Stimulated activated naive CD8-positive, alpha-beta T cell treated with anti-CD3 and anti-CD28 coated beads, Interleukin-15, Interleukin-2, amounts not matched to agents 100 ng/mL and 50 ng/mL, for 24 hours (primary cell): ENCODE data around the gene AKAP1.

ENCODE experiments used
- H3K27ac Mint-ChIP-seq: one replicate; pipeline ENCODE4 v1.8.0; 2021; ENCODE audit warnings: mild to moderate bottlenecking, mixed read lengths
- H3K27me3 Mint-ChIP-seq: one replicate; pipeline ENCODE4 v1.8.0; 2021; ENCODE audit warnings: mixed read lengths
- H3K36me3 Mint-ChIP-seq: one replicate; pipeline ENCODE4 v1.8.0; 2021; ENCODE audit warnings: low read depth, mixed read lengths
- H3K4me1 Mint-ChIP-seq: one replicate; pipeline ENCODE4 v1.8.0; 2021; ENCODE audit warnings: low read depth, mixed read lengths
- H3K4me3 Mint-ChIP-seq: one replicate; pipeline ENCODE4 v1.8.0; 2021; ENCODE audit warnings: mild to moderate bottlenecking, mixed read lengths
- H3K9me3 Mint-ChIP-seq: one replicate; pipeline ENCODE4 v1.8.0; 2021; ENCODE audit warnings: mixed read lengths

AKAP1 gene

GRCh38 chr17:57168695-57169094 is 83.6 kb downstream of the AKAP1 start:
- no peak overlapping the region for H3K4me3 Mint-ChIP-seq
- H3K27ac Mint-ChIP-seq, result no peak overlapping the region
- H3K27me3 Mint-ChIP-seq, result peaks cover 25% of the 10 kb centered on the region
- no peaks in the 10 kb centered on the region for H3K4me1 Mint-ChIP-seq
- peaks cover 6% of the 10 kb centered on the region for H3K9me3 Mint-ChIP-seq
- H3K36me3 Mint-ChIP-seq, result no peaks in the 10 kb centered on the region

- Mint-ChIP-seq H3K4me3 (no peak overlapping the region), H3K36me3 (no peaks in the 10 kb centered on the region), H3K27me3 (peaks cover 27% of the 10 kb centered on the region), H3K4me1 (no peaks in the 10 kb centered on the region), H3K9me3 (peaks cover 6% of the 10 kb centered on the region), H3K27ac (no peak overlapping the region)
Measured at GRCh38 chr17:57170866-57171265, 85.8 kb downstream of the AKAP1 start.
